ENCODE measurements around the gene KIF25.

KIF25 gene

GRCh38 chr6:168078175-168078942 lies 80.9 kb downstream of the KIF25 start:
- H3K4me3 ChIP-seq (ENCODE audit: low read depth, low read length) = no peak overlapping the region
- no peak for DNase-seq
- H3K36me3 ChIP-seq = no peaks in the 10 kb centered on the region
- no peak overlapping the region for H3K27ac ChIP-seq
- no peak for TF ChIP-seq CTCF (IDR thresholded peaks at IDR 0.05; ENCODE audit: low read depth, low read length)
- H3K9me3 ChIP-seq (ENCODE audit: severe bottlenecking) = no peaks in the 10 kb centered on the region
- H3K27me3 ChIP-seq (ENCODE audit: insufficient read depth, low read depth, severe bottlenecking) = no peaks in the 10 kb centered on the region

- no peak within 1 kb of the TSS for H3K4me3 ChIP-seq (ENCODE audit: low read depth, low read length)
- H3K27me3 ChIP-seq (ENCODE audit: insufficient read depth, low read depth, severe bottlenecking) = no peaks in the 10 kb centered on the region
- no peaks in the 10 kb centered on the region for H3K36me3 ChIP-seq
- H3K9me3 ChIP-seq (ENCODE audit: severe bottlenecking) = no peaks in the 10 kb centered on the region
- TF ChIP-seq CTCF (IDR thresholded peaks at IDR 0.05; ENCODE audit: low read depth, low read length) = no peak
- no peak within 1 kb of the TSS for H3K27ac ChIP-seq
- no peak for DNase-seq
Measured at GRCh38 chr6:168078943-168079405, 81.5 kb downstream of the KIF25 start, which contains the start of gene FRMD1. TSS of gene FRMD1 (minus strand) at chr6:168079212. CDS start at chr6:168079094, 118 bp downstream.

- TF ChIP-seq CTCF (IDR thresholded peaks at IDR 0.05; ENCODE audit: low read depth, low read length) = no peak
- H3K9me3 ChIP-seq (ENCODE audit: severe bottlenecking) = no peaks in the 10 kb centered on the region
Measured at GRCh38 chr6:168080393-168081077, 83.1 kb downstream of the KIF25 start.

GRCh38 chr6:168081858-168082546 lies 84.5 kb downstream of the KIF25 start:
- Histone ChIP-seq H3K36me3 (no peaks in the 10 kb centered on the region), H3K4me3 (ENCODE audit: low read depth, low read length) (no peak overlapping the region), H3K9me3 (ENCODE audit: severe bottlenecking) (no peaks in the 10 kb centered on the region), H3K27ac (no peak overlapping the region), H3K27me3 (ENCODE audit: insufficient read depth, low read depth, severe bottlenecking) (no peaks in the 10 kb centered on the region)
- no peak for DNase-seq
- TF ChIP-seq CTCF (IDR thresholded peaks at IDR 0.05; ENCODE audit: low read depth, low read length) = no peak

More at GRCh38 chr6:168080393-168081077, 83.1 kb downstream of the KIF25 start:
- no peak for DNase-seq
- Histone ChIP-seq H3K4me3 (ENCODE audit: low read depth, low read length) (no peak overlapping the region), H3K27me3 (ENCODE audit: insufficient read depth, low read depth, severe bottlenecking) (no peaks in the 10 kb centered on the region), H3K27ac (no peak overlapping the region), H3K36me3 (no peaks in the 10 kb centered on the region)

GRCh38 chr6:168082860-168083513 lies 85.5 kb downstream of the KIF25 start:
- no peak for TF ChIP-seq CTCF (IDR thresholded peaks at IDR 0.05; ENCODE audit: low read depth, low read length)
- DNase-seq = no peak
- Histone ChIP-seq H3K9me3 (ENCODE audit: severe bottlenecking) (no peaks in the 10 kb centered on the region), H3K27me3 (ENCODE audit: insufficient read depth, low read depth, severe bottlenecking) (no peaks in the 10 kb centered on the region), H3K27ac (no peak overlapping the region), H3K4me3 (ENCODE audit: low read depth, low read length) (no peak overlapping the region), H3K36me3 (no peaks in the 10 kb centered on the region)

Measured in WERI-Rb-1 (cell line).